Type B pancreatic cell (in vitro differentiated cells): Measurements from ENCODE around the gene LILRB3. TPM values are rescaled to one million over a fixed set of nuclear protein-coding genes. Genes with fewer than 3 reads are reported as not detected.
"Not testable (repeated sequence)": the region's sequence is repeated elsewhere in the genome, so short reads cannot be mapped to it uniquely, and the experiment has no call there.

Experiments used
- DNase-seq: peaks from one replicate; pipeline ENCODE4 v3.0.0; 2021; ENCODE audit warnings: mixed read lengths; ENCODE audit not compliant: unreplicated experiment; ENCODE audit errors: extremely low spot score
- H3K27ac Mint-ChIP-seq: 2 replicates; pipeline ENCODE4 v1.8.0; 2021; ENCODE audit warnings: mild to moderate bottlenecking, mixed read lengths
- H3K27me3 Mint-ChIP-seq: 2 replicates; pipeline ENCODE4 v1.8.0; 2021; ENCODE audit warnings: mixed read lengths
- H3K36me3 Mint-ChIP-seq: 2 replicates; pipeline ENCODE4 v1.8.0; 2021; ENCODE audit warnings: mixed read lengths
- H3K4me1 Mint-ChIP-seq: one replicate; pipeline ENCODE4 v1.8.0; 2021; ENCODE audit warnings: mixed read lengths; ENCODE audit not compliant: unreplicated experiment
- H3K4me3 Mint-ChIP-seq: 2 replicates; pipeline ENCODE4 v1.8.0; 2021; ENCODE audit warnings: mild to moderate bottlenecking, mixed read lengths
- H3K9me3 Mint-ChIP-seq: 2 replicates; pipeline ENCODE4 v1.8.0; 2021; ENCODE audit warnings: mixed read lengths
- total RNA-seq: library from RNA; stranded (reverse); gene quantifications from 2 replicates; pipeline ENCODE4 v1.2.1, GENCODE V29; 2021; ENCODE audit warnings: low replicate concordance
- TF ChIP-seq, protein P1 (sequence below): fragments of 200-600 bp; sonication (generic); conservative IDR thresholded peaks from 2 replicates; pipeline ENCODE4 v1.5.0; 2021; ENCODE audit warnings: antibody characterized with exemption, mild to moderate bottlenecking

Gene LILRB3
- total RNA-seq, 1 donor from 2014 or later: not detected

DNA sequence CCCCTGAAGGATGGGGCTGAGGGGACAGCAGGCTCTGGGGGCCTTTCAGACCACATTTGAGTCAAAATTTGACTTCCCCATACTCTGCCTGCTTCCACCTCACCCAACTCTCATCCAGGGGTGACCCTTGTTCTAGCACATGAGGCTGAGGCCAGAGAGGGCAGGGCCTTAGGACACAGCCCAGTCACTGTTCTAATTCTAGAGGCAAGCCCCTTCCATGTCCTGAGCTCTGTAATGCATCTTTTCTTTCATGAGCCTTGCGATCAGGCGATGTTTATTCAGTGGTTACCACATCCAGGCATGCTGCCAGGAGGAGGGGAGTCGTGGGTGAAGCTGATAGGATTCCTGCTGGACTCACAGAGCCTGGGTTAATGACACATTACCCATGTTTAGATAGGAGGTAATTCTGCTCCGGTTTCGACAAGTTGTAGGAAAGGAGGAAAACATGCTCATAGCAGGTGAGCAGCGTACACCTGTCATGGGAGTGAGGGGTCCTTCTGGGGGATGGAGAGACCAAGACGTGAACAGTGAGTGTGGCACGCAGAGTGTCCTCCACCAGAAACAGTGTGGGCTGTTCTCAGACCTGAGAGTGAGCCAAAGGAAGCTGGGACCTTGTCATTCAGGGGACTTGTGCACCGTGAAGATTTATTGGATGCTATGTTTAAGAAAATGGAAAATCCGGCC lies 12.9 kb downstream of the LILRB3 start:
- Mint-ChIP-seq H3K4me1 (peaks cover 29% of the 10 kb centered on the region), H3K36me3 (peaks cover 21% of the 10 kb centered on the region), H3K4me3 (peak overlapping the region; percentile 8), H3K27ac (peak overlapping the region; percentile 95), H3K9me3 (peaks cover 6% of the 10 kb centered on the region), H3K27me3 (no peaks in the 10 kb centered on the region)
- TF ChIP-seq, protein P1, sequence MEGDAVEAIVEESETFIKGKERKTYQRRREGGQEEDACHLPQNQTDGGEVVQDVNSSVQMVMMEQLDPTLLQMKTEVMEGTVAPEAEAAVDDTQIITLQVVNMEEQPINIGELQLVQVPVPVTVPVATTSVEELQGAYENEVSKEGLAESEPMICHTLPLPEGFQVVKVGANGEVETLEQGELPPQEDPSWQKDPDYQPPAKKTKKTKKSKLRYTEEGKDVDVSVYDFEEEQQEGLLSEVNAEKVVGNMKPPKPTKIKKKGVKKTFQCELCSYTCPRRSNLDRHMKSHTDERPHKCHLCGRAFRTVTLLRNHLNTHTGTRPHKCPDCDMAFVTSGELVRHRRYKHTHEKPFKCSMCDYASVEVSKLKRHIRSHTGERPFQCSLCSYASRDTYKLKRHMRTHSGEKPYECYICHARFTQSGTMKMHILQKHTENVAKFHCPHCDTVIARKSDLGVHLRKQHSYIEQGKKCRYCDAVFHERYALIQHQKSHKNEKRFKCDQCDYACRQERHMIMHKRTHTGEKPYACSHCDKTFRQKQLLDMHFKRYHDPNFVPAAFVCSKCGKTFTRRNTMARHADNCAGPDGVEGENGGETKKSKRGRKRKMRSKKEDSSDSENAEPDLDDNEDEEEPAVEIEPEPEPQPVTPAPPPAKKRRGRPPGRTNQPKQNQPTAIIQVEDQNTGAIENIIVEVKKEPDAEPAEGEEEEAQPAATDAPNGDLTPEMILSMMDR: no peak
- no peak for DNase-seq

DNA sequence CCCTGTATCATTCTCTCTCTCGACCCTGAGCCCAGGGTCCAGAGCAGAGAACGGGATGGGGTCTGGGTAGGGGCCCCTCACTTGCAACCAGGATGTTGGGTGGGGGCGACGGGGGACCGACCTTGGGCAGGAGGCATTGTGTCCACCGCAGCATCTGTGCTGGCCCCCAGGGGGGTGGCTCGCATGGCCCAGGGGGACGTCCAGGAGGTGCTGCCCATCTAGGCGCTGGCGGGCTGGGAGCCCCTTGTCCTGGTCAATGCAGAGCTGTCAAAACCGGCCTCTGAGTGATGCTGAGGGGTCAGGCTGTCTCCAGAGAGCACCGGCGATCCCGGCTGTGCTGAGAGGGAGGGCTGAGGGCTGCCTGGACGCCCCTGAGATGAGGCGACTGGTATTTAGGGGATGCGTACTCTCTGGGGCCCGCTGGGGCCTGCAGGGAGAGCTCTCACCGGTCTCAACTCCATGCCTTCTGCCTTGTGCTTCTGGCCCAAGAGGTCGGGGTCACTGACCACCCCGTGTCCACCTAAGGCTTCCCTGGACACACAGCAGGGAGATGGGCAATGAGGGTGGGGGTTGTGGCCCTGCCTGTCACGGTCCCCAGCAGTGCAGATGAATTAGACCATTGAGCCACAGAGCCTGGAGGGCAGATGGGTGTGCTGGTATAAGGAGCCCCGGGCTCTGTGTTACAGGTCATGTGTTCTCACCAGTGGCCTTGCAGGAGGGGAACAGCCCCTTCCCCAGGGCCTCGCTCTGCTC lies 13.6 kb downstream of the LILRB3 start:
- H3K4me1 Mint-ChIP-seq: peaks cover 31% of the 10 kb centered on the region
- H3K36me3 Mint-ChIP-seq: peaks cover 24% of the 10 kb centered on the region
- DNase-seq: no peak
- TF ChIP-seq, protein P1: no peak
- peak overlapping the region; percentile 8 for H3K4me3 Mint-ChIP-seq
- peaks cover 6% of the 10 kb centered on the region for H3K9me3 Mint-ChIP-seq
- peak overlapping the region; percentile 95 for H3K27ac Mint-ChIP-seq
- H3K27me3 Mint-ChIP-seq: no peaks in the 10 kb centered on the region

DNA sequence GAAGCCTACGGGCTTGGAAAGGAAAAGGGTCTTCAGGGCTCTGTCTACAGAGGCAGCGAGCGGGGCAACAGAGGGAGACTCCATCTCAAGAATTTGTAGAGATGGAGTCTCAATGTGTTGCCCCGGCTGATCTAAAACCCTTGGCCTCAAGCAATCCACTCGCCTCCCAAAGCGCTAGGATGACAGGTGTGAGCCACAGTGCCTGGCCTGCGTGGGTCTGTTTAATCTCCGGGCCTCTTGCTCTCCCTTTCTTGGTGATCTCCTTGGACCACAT lies 14.1 kb downstream of the LILRB3 start:
- no peak for DNase-seq
- Mint-ChIP-seq H3K9me3 (peaks cover 6% of the 10 kb centered on the region), H3K27ac (peak overlapping the region; percentile 95), H3K4me3 (no peak overlapping the region), H3K36me3 (peaks cover 24% of the 10 kb centered on the region), H3K4me1 (peaks cover 31% of the 10 kb centered on the region), H3K27me3 (no peaks in the 10 kb centered on the region)
- TF ChIP-seq, protein P1: no peak

DNA sequence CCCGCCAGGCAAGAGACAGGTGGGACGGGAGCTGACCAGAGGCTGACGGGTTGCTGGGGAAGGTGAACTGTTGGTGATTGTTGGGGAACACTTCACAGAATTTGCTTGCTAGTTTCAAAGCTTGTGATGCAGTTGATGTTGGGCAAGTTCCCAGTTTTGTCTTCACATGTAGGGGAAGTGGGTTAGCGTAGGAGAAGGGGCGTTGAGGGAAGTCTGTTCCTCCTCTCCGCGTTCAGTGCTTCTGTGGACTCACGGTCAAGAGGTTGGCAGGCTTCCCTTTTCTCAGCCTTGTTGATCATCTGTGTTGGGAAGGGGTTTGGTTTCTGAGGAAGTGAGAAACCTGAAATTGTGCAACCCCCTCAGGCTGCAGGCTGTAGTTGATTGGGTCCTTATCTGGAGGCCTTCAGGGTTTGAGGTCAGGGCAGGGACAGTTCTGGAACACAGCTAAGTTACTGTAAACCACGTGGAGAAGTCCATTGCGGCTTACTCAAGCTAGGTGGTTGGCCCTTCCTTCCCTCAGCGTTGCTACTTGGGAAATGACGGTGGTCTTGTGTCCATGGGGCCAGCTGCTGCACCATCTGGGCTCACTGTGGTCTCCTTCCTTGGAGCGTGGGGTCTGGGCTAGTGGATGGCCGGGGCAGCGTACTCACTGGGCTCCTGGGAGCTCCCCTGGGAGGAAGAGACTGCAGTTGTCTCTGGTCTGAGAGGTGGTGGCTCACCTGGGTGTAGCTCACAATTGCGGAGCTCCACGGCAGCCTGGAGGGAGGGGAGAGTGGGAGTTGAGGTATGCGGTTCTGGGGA lies 14.6 kb downstream of the LILRB3 start:
- Mint-ChIP-seq H3K36me3 (peaks cover 27% of the 10 kb centered on the region), H3K27me3 (no peaks in the 10 kb centered on the region), H3K9me3 (peaks cover 6% of the 10 kb centered on the region), H3K4me3 (peak overlapping the region; percentile 61), H3K4me1 (peaks cover 35% of the 10 kb centered on the region), H3K27ac (peak overlapping the region; percentile 85)
- no peak for DNase-seq
- TF ChIP-seq, protein P1: no peak

DNA sequence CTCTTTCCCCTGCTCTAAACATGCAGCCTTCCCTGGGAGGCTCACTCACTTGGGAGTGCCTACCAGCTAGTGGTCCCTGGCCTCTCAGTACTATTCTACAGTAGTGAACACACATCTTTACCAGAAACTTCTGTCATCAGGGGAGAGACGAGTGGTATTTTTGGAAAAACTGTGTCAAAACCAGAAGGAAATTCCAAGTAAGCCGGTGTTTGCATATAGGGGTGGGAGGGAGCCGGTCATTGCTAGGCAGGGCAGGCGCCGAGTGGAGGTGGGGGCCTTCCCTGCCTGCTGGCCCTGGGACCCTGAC lies 15.2 kb downstream of the LILRB3 start:
- Mint-ChIP-seq H3K4me3 (no peak overlapping the region), H3K9me3 (peaks cover 6% of the 10 kb centered on the region)

DNA sequence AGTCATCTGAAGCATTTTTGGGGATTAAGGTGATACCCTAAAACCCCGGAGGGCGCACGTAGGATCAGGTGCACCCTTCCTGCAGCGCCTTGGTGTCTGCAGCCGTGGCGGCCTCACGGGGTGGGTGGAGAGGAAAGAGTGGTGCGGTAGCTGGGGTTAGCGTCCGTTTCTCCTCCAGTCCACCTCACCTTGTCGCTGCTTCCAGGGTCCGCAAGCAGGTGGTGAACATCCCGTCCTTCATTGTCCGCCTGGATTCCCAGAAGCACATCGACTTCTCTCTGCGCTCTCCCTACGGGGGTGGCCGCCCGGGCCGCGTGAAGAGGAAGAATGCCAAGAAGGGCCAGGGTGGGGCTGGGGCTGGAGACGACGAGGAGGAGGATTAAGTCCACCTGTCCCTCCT lies 15.6 kb downstream of the LILRB3 start:
- not testable (repeated sequence) for DNase-seq, H3K4me3 Mint-ChIP-seq, H3K9me3 Mint-ChIP-seq, H3K27me3 Mint-ChIP-seq
- Mint-ChIP-seq H3K27ac (peak overlapping the region; percentile 85), H3K4me1 (peaks cover 43% of the 10 kb centered on the region), H3K36me3 (peaks cover 37% of the 10 kb centered on the region)

More for the DNA sequence above, 15.2 kb downstream of the LILRB3 start:
- Mint-ChIP-seq H3K36me3 (peaks cover 33% of the 10 kb centered on the region), H3K4me1 (peaks cover 40% of the 10 kb centered on the region), H3K27ac (peak overlapping the region; percentile 85), H3K27me3 (no peaks in the 10 kb centered on the region)
- DNase-seq: no peak
- TF ChIP-seq, protein P1: no peak
